OCI-LY7 (cell line): Measurements from ENCODE around the gene FCN1. TPM values are rescaled to one million over a fixed set of nuclear protein-coding genes. Genes with fewer than 3 reads are reported as not detected.

Experiments
- BruUV-seq: library from RNA; stranded (reverse); fragments of 400-500 nt; replicated peaks from 2 replicates; lab custom pipeline; 2021; lab: Mats Ljungman, UMichigan
- CTCF ChIA-PET: fragments of 300-600 bp; sonication (Branson Sonifier 250); formaldehyde crosslinking; loops from one replicate; lab custom pipeline; 2022; ENCODE audit warnings: antibody characterized with exemption; ENCODE audit not compliant: unreplicated experiment; lab: Charles Lee
- POLR2A ChIA-PET: fragments of 300-600 bp; sonication (Branson Sonifier 250); formaldehyde crosslinking; loops from one replicate; lab custom pipeline; 2022; ENCODE audit warnings: antibody characterized with exemption; lab: Charles Lee
- DNase-seq: peaks from one replicate; pipeline ENCODE4 v3.0.0-alpha.2; 2015; ENCODE audit warnings: low spot score
- H2AFZ ChIP-seq: fragments of 200-600 bp; sonication (generic), shearing (Covaris generic); 2 replicates; pipeline ENCODE4 v1.6.1; 2014; ENCODE audit warnings: mild to moderate bottlenecking, antibody characterized with exemption, low read length, moderate library complexity
- H3K27ac ChIP-seq: fragments of 200-600 bp; sonication (generic); 2 replicates; pipeline ENCODE4 v1.5.1; 2014; ENCODE audit warnings: mixed run types, low read depth, mild to moderate bottlenecking, moderate library complexity, low read length, inconsistent platforms; ENCODE audit not compliant: poor library complexity, severe bottlenecking
- H3K36me3 ChIP-seq: fragments of 200-600 bp; sonication (generic); 2 replicates; pipeline ENCODE4 v1.6.1; 2014; ENCODE audit warnings: mild to moderate bottlenecking, antibody characterized with exemption, low read length, moderate library complexity, mixed read lengths; ENCODE audit not compliant: insufficient read depth
- H3K4me1 ChIP-seq: fragments of 200-600 bp; sonication (generic); 2 replicates; pipeline ENCODE4 v1.5.1; 2014; ENCODE audit warnings: mild to moderate bottlenecking, low read length; ENCODE audit not compliant: insufficient read depth, poor library complexity, severe bottlenecking
- H3K4me2 ChIP-seq: fragments of 200-600 bp; sonication (generic); 2 replicates; pipeline ENCODE4 v1.6.1; 2014; ENCODE audit warnings: mild to moderate bottlenecking, low read length
- H3K4me3 ChIP-seq: fragments of 200-600 bp; sonication (generic); 2 replicates; pipeline ENCODE4 v1.5.1; 2014; ENCODE audit warnings: mild to moderate bottlenecking, low read depth, low read length; ENCODE audit not compliant: poor library complexity, severe bottlenecking
- H3K79me2 ChIP-seq: fragments of 200-600 bp; sonication (generic); 2 replicates; pipeline ENCODE4 v1.6.1; 2016; ENCODE audit warnings: low read depth, mild to moderate bottlenecking, low read length, moderate library complexity, mixed read lengths; ENCODE audit not compliant: insufficient read depth
- H3K9me2 ChIP-seq: fragments of 200-600 bp; sonication (generic); 2 replicates; pipeline ENCODE4 v1.6.1; 2016; ENCODE audit warnings: mild to moderate bottlenecking, low read length, mixed read lengths; ENCODE audit not compliant: insufficient read depth
- H3K9me3 ChIP-seq: fragments of 200-600 bp; sonication (generic); 2 replicates; pipeline ENCODE4 v1.6.1; 2014; ENCODE audit warnings: mild to moderate bottlenecking, mixed run types, low read length, mixed read lengths
- H4K20me1 ChIP-seq: fragments of 200-600 bp; sonication (generic); 2 replicates; pipeline ENCODE4 v1.6.1; 2014; ENCODE audit warnings: mild to moderate bottlenecking, antibody characterized with exemption, low read length, moderate library complexity, mixed read lengths; ENCODE audit not compliant: insufficient read depth
- CTCF ChIP-seq: fragments of 200-600 bp; sonication (generic); conservative IDR thresholded peaks from 2 replicates; pipeline ENCODE4 v1.5.1; 2014; ENCODE audit warnings: mild to moderate bottlenecking, antibody characterized with exemption, low read length, moderate library complexity, mixed read lengths
- EZH2phosphoT487 ChIP-seq: fragments of 200-600 bp; sonication (generic); IDR thresholded peaks from 2 replicates; pipeline ENCODE4 v1.6.1; 2018; ENCODE audit warnings: low read depth, borderline replicate concordance, mild to moderate bottlenecking, mixed run types, antibody characterized with exemption, low read length, moderate library complexity, mixed read lengths
- intact Hi-C: fragments of 100-400 bp; cut with micrococcal nuclease; formaldehyde crosslinking; loops from one replicate; pipeline ENCODE4 v1.10.0; 2022; ENCODE audit not compliant: unreplicated experiment
- total RNA-seq, 2 experiments: library from RNA; depleted of rRNA in 1 of 2; stranded (reverse); fragments of >200 nt in 1 of 2; shearing (Covaris generic) in 1 of 2; gene quantifications; 2 replicates each; pipeline ENCODE4 v1.2.3, GENCODE V29; 2014 to 2022

Gene FCN1
- total RNA-seq, 2 experiments from 2014 or later, result 0.19 to 0.30 TPM

- Histone ChIP-seq H3K27ac (no peak overlapping the region), H3K4me1 (peaks cover 25% of the 10 kb centered on the region), H4K20me1 (no peaks in the 10 kb centered on the region), H3K79me2 (no peaks in the 10 kb centered on the region), H3K4me2 (no peak overlapping the region), H3K9me2 (no peaks in the 10 kb centered on the region), H2AFZ (no peak overlapping the region), H3K4me3 (no peak overlapping the region), H3K36me3 (no peaks in the 10 kb centered on the region), H3K9me3 (no peaks in the 10 kb centered on the region; the same call in 1 of the 2 replicates)
- intact Hi-C loops, result no loop called here
- BruUV-seq, result no TSS peak
- ChIA-PET POLR2A (interaction anchor here (1.2 kb wide), 1 partner anchor 14 kb away, joined by 5 read pairs; no protein-coding TSS in a partner anchor), CTCF (no interaction called here)
- DNase-seq, result no peak
- TF ChIP-seq EZH2phosphoT487, result no peak
- TF ChIP-seq CTCF, result no peak
Measured at GRCh38 chr9:134951461-134951860, 33.7 kb upstream of the FCN1 start.

GRCh38 chr9:134950386-134951210 lies 32.9 kb upstream of the FCN1 start:
- DNase-seq, result no peak
- H3K9me2 ChIP-seq, result no peaks in the 10 kb centered on the region
- H3K4me1 ChIP-seq, result peaks cover 25% of the 10 kb centered on the region
- no peak overlapping the region for H3K4me3 ChIP-seq
- no peaks in the 10 kb centered on the region for H3K79me2 ChIP-seq
- no peaks in the 10 kb centered on the region for H4K20me1 ChIP-seq
- ChIA-PET CTCF (no interaction called here), POLR2A (interaction anchor here (0.6 to 1.2 kb wide), 2 partner anchors 13 to 19 kb away, joined by 3 to 5 read pairs; no protein-coding TSS in a partner anchor)
- no peaks in the 10 kb centered on the region; the same call in 1 of the 2 replicates for H3K9me3 ChIP-seq
- no peak overlapping the region for H2AFZ ChIP-seq
- H3K27ac ChIP-seq, result no peak overlapping the region
- no TSS peak for BruUV-seq
- intact Hi-C loops, result no loop called here
- peak overlapping the region; percentile 19; the same call in 1 of the 2 replicates for H3K4me2 ChIP-seq
- TF ChIP-seq CTCF (no peak), EZH2phosphoT487 (no peak)
- H3K36me3 ChIP-seq, result no peaks in the 10 kb centered on the region
